ENCODE data around the gene C14orf39.
A peak's percentile ranks its signal among the peaks of the same experiment; 100 is the strongest.
"Not testable (repeated sequence)": the region's sequence is repeated elsewhere in the genome, so short reads cannot be mapped to it uniquely, and the experiment has no call there.

Gene C14orf39

GRCh38 chr14:60487211-60487610 is 1.3 kb upstream of the C14orf39 start:
- H3K27me3 ChIP-seq (ENCODE audit: control insufficient read depth, insufficient read depth, low read length) = peaks cover 31% of the 10 kb centered on the region

GRCh38 chr14:60485057-60485597 is 736 bp downstream of the C14orf39 start:
- Histone ChIP-seq H3K36me3 (ENCODE audit: insufficient read depth, low read length) (no peaks in the 10 kb centered on the region), H3K4me3 (ENCODE audit: low read length) (peak overlapping the region; percentile 73), H3K4me1 (ENCODE audit: control insufficient read depth, insufficient read depth, low read length) (peaks cover 6% of the 10 kb centered on the region), H3K9ac (ENCODE audit: low read depth, low read length) (peak overlapping the region; percentile 82), H3K27me3 (ENCODE audit: control insufficient read depth, insufficient read depth, low read length) (peaks cover 31% of the 10 kb centered on the region), H3K9me3 (replicated peaks; ENCODE audit: low read length) (no peaks in the 10 kb centered on the region), H3K4me2 (ENCODE audit: low read length) (peak overlapping the region; percentile 90)

More at GRCh38 chr14:60487211-60487610, 1.3 kb upstream of the C14orf39 start:
- no peak overlapping the region for H3K4me3 ChIP-seq (ENCODE audit: low read length)
- no peaks in the 10 kb centered on the region for H3K9me3 ChIP-seq (replicated peaks; ENCODE audit: low read length)
- peaks cover 6% of the 10 kb centered on the region for H3K4me1 ChIP-seq (ENCODE audit: control insufficient read depth, insufficient read depth, low read length)
- no peaks in the 10 kb centered on the region for H3K36me3 ChIP-seq (ENCODE audit: insufficient read depth, low read length)
- no peak overlapping the region for H3K9ac ChIP-seq (ENCODE audit: low read depth, low read length)
- H3K4me2 ChIP-seq (ENCODE audit: low read length) = no peak overlapping the region

GRCh38 chr14:60482743-60483142 is 3.1 kb downstream of the C14orf39 start:
- no peak overlapping the region for H3K9ac ChIP-seq (ENCODE audit: low read depth, low read length)
- peaks cover 12% of the 10 kb centered on the region for H3K27me3 ChIP-seq (ENCODE audit: control insufficient read depth, insufficient read depth, low read length)
- H3K4me3 ChIP-seq (ENCODE audit: low read length) = no peak overlapping the region
- H3K4me2 ChIP-seq (ENCODE audit: low read length) = no peak overlapping the region
- H3K36me3 ChIP-seq (ENCODE audit: insufficient read depth, low read length) = no peaks in the 10 kb centered on the region
- H3K4me1 ChIP-seq (ENCODE audit: control insufficient read depth, insufficient read depth, low read length) = peaks cover 6% of the 10 kb centered on the region
- H3K9me3 ChIP-seq (replicated peaks; ENCODE audit: low read length) = no peaks in the 10 kb centered on the region

GRCh38 chr14:60480248-60480647 is 5.6 kb downstream of the C14orf39 start:
- not testable (repeated sequence) for H3K9me3 ChIP-seq (replicated peaks; ENCODE audit: low read length); H3K9ac ChIP-seq (ENCODE audit: low read depth, low read length); H3K36me3 ChIP-seq (ENCODE audit: insufficient read depth, low read length); H3K4me2 ChIP-seq (ENCODE audit: low read length); H3K27me3 ChIP-seq (ENCODE audit: control insufficient read depth, insufficient read depth, low read length); H3K4me1 ChIP-seq (ENCODE audit: control insufficient read depth, insufficient read depth, low read length); H3K4me3 ChIP-seq (ENCODE audit: low read length)

GRCh38 chr14:60455875-60456274 is 30.0 kb downstream of the C14orf39 start:
- Histone ChIP-seq H3K4me2 (ENCODE audit: low read length) (no peak overlapping the region), H3K9me3 (replicated peaks; ENCODE audit: low read length) (no peaks in the 10 kb centered on the region), H3K9ac (ENCODE audit: low read depth, low read length) (no peak overlapping the region), H3K4me1 (ENCODE audit: control insufficient read depth, insufficient read depth, low read length) (no peaks in the 10 kb centered on the region), H3K4me3 (ENCODE audit: low read length) (no peak overlapping the region), H3K27me3 (ENCODE audit: control insufficient read depth, insufficient read depth, low read length) (no peaks in the 10 kb centered on the region), H3K36me3 (ENCODE audit: insufficient read depth, low read length) (no peaks in the 10 kb centered on the region)

- no peaks in the 10 kb centered on the region for H3K9me3 ChIP-seq (replicated peaks; ENCODE audit: low read length)
- H3K4me1 ChIP-seq (ENCODE audit: control insufficient read depth, insufficient read depth, low read length) = no peaks in the 10 kb centered on the region
- no peak overlapping the region for H3K4me3 ChIP-seq (ENCODE audit: low read length)
- no peak overlapping the region for H3K9ac ChIP-seq (ENCODE audit: low read depth, low read length)
- no peaks in the 10 kb centered on the region for H3K27me3 ChIP-seq (ENCODE audit: control insufficient read depth, insufficient read depth, low read length)
- H3K36me3 ChIP-seq (ENCODE audit: insufficient read depth, low read length) = no peaks in the 10 kb centered on the region
- H3K4me2 ChIP-seq (ENCODE audit: low read length) = no peak overlapping the region
Measured at GRCh38 chr14:60430276-60430675, 55.6 kb downstream of the C14orf39 start.

- no peaks in the 10 kb centered on the region for H3K36me3 ChIP-seq (ENCODE audit: insufficient read depth, low read length)
- no peaks in the 10 kb centered on the region for H3K27me3 ChIP-seq (ENCODE audit: control insufficient read depth, insufficient read depth, low read length)
- H3K4me2 ChIP-seq (ENCODE audit: low read length) = no peak overlapping the region
- no peaks in the 10 kb centered on the region for H3K9me3 ChIP-seq (replicated peaks; ENCODE audit: low read length)
- no peak overlapping the region for H3K4me3 ChIP-seq (ENCODE audit: low read length)
- H3K4me1 ChIP-seq (ENCODE audit: control insufficient read depth, insufficient read depth, low read length) = no peaks in the 10 kb centered on the region
- H3K9ac ChIP-seq (ENCODE audit: low read depth, low read length) = no peak overlapping the region
Measured at GRCh38 chr14:60420050-60420449, 65.8 kb downstream of the C14orf39 start.

GRCh38 chr14:60397550-60397949 is 88.3 kb downstream of the C14orf39 start:
- not testable (repeated sequence) for H3K4me1 ChIP-seq (ENCODE audit: control insufficient read depth, insufficient read depth, low read length); H3K36me3 ChIP-seq (ENCODE audit: insufficient read depth, low read length); H3K9me3 ChIP-seq (replicated peaks; ENCODE audit: low read length); H3K9ac ChIP-seq (ENCODE audit: low read depth, low read length); H3K4me2 ChIP-seq (ENCODE audit: low read length); H3K4me3 ChIP-seq (ENCODE audit: low read length); H3K27me3 ChIP-seq (ENCODE audit: control insufficient read depth, insufficient read depth, low read length)

- Histone ChIP-seq H3K4me3 (ENCODE audit: low read length) (no peak overlapping the region), H3K4me2 (ENCODE audit: low read length) (no peak overlapping the region)
Measured at GRCh38 chr14:60396718-60397343, 89.0 kb downstream of the C14orf39 start.

More at GRCh38 chr14:60396718-60397343, 89.0 kb downstream of the C14orf39 start:
- H3K36me3 ChIP-seq (ENCODE audit: insufficient read depth, low read length) = no peaks in the 10 kb centered on the region
- H3K9ac ChIP-seq (ENCODE audit: low read depth, low read length) = no peak overlapping the region
- no peaks in the 10 kb centered on the region for H3K4me1 ChIP-seq (ENCODE audit: control insufficient read depth, insufficient read depth, low read length)
- no peaks in the 10 kb centered on the region for H3K9me3 ChIP-seq (replicated peaks; ENCODE audit: low read length)
- H3K27me3 ChIP-seq (ENCODE audit: control insufficient read depth, insufficient read depth, low read length) = no peaks in the 10 kb centered on the region
